GM10266 (cell line): ENCODE measurements around the gene HSD11B1L.
"Not testable (repeated sequence)": the region's sequence is repeated elsewhere in the genome, so short reads cannot be mapped to it uniquely, and the experiment has no call there.

Experiments used
- DNase-seq: peaks from one replicate; pipeline ENCODE4 v3.0.0; 2012; ENCODE audit errors: extremely low spot score
- TF ChIP-seq, protein P1 (sequence below): IDR thresholded peaks from 2 replicates; pipeline ENCODE4 v1.5.1; 2012; ENCODE audit warnings: mild to moderate bottlenecking, low read depth; ENCODE audit not compliant: control insufficient read depth, insufficient read depth; ENCODE audit errors: missing control alignments

HSD11B1L gene

DNA sequence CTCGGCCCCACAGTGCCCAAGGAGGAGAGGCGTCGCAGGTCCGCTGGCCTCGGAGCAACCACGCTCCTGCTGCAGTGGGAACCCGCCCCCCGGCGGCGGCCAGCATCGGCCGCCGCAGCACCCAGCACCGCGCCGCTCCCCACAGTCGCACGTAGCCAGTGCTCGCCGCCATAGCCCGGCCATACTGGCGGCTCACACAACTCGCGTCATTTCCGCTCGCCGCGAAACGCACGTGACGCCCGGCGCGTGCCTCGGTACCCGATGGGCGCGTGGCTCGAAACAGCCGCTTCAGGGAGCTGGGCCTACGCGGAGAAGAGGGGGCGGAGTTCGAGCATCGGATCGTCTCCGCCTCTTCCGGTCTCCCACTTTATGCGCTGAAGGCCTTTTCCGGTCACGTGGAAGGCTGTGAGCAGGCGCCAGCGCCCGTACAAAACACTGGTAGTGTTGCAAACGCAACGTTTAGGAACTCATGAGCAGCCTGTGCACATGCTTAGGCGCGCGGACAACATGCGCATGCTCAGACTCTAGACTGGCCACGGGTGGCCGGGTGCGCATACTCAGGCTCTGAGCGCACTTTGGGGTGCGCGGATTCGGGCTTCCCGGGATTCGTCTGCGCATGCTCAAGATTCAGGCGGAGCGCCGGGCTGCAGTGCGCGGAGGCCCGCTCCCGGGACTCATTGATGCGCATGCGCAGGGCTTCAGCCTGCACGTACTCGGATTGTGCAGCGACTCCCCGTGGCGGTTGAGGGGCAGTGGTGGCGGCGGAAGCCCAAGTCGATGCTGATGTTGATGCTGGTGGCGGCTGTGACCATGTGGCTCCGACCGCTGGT is 39.3 kb downstream of the HSD11B1L start, which contains the start of the genes CATSPERD and LONP1:
Gene CATSPERD, plus strand, starts transcription at position 677 of the 830 bp plus-strand sequence. Its CDS starts 101 bp downstream, at position 778.
Gene LONP1, minus strand, starts transcription at position 186 of the 830 bp plus-strand sequence. Its CDS starts 14 bp downstream, at position 172.
- peak; percentile 99 for DNase-seq
- TF ChIP-seq, protein P1, sequence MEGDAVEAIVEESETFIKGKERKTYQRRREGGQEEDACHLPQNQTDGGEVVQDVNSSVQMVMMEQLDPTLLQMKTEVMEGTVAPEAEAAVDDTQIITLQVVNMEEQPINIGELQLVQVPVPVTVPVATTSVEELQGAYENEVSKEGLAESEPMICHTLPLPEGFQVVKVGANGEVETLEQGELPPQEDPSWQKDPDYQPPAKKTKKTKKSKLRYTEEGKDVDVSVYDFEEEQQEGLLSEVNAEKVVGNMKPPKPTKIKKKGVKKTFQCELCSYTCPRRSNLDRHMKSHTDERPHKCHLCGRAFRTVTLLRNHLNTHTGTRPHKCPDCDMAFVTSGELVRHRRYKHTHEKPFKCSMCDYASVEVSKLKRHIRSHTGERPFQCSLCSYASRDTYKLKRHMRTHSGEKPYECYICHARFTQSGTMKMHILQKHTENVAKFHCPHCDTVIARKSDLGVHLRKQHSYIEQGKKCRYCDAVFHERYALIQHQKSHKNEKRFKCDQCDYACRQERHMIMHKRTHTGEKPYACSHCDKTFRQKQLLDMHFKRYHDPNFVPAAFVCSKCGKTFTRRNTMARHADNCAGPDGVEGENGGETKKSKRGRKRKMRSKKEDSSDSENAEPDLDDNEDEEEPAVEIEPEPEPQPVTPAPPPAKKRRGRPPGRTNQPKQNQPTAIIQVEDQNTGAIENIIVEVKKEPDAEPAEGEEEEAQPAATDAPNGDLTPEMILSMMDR = peak; percentile 97

DNA sequence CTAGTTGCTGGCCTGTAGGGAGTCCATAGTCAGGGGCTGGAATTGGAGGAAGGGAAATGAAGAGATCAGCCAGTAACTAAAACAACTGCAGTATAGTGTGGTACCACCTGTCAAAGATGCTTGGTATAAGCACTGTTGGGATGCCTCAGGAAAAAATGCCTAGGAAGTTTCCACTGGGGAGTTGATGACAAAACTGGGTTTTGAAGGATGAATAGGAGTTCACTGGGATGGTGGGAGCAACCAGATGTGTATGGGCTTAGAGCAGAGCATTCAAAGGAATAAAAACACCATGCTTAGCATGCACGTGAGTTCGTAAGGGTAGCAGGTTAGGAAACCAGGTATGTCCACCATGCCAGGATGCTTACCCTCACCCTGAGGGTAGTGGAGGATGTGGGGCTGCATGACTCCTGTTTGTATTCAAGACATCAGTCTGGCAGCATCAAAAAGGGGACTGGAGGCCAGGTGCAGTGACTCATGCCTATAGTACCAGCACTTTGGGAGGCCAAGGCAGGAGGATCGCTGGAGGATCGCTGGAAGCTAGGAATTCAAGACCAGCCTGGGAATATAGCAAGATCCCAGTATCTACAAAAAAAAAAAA is 46.7 kb downstream of the HSD11B1L start:
- TF ChIP-seq, protein P1 = no peak
- DNase-seq = no peak

DNA sequence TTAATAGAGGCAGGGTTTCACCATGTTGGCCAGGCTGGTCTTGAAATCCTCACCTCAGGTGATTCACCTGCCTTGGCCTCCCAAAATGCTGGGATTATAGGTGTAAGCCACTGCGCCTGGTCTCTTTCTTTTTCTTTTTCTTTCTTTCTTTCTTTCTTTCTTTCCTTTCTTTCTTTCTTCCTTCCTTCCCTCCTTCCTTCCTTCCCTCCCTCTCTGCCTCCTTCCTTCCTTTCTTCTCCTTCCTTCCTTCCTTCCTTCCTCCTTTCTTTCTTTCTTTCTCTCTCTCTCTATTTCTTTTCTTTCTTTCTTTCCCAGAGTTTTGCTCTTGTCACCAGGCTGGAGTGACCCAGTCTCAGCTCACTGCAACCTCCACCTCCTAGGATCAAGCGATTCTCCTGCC is 52.3 kb downstream of the HSD11B1L start:
- DNase-seq = not testable (repeated sequence)
